Activated B cell treated with CpG ODN at 0.5 μM for 24 hours (primary cell): ENCODE measurements around the gene TLL2. TPM values are rescaled to one million over a fixed set of nuclear protein-coding genes. Genes with fewer than 3 reads are reported as not detected.

Experiments
- ATAC-seq: fragments of 200-7000 bp; cut with Tn5 transposase; one replicate; pipeline ENCODE4 v1.10.0; 2021; ENCODE audit warnings: low read depth, mild to moderate bottlenecking, moderate library complexity
- CTCF ChIA-PET: fragments of 350-600 bp; sonication (Branson Sonifier 250); formaldehyde crosslinking; loops from one replicate; lab custom pipeline; 2021; ENCODE audit warnings: antibody characterized with exemption; lab: Charles Lee
- POLR2A ChIA-PET: fragments of 350-600 bp; sonication (Branson Sonifier 250); formaldehyde crosslinking; loops from one replicate; lab custom pipeline; 2021; ENCODE audit warnings: antibody characterized with exemption; lab: Charles Lee
- DNase-seq: peaks from one replicate; pipeline ENCODE4 v3.0.0; 2022
- H3K27ac Mint-ChIP-seq: one replicate; pipeline ENCODE4 v1.8.0; 2020; ENCODE audit warnings: mixed read lengths
- H3K27me3 Mint-ChIP-seq: one replicate; pipeline ENCODE4 v1.8.0; 2021; ENCODE audit warnings: mixed read lengths
- H3K36me3 Mint-ChIP-seq: one replicate; pipeline ENCODE4 v1.8.0; 2021; ENCODE audit warnings: low read depth, mixed read lengths
- H3K4me1 Mint-ChIP-seq: one replicate; pipeline ENCODE4 v1.8.0; 2021; ENCODE audit warnings: mixed read lengths
- H3K4me3 Mint-ChIP-seq: one replicate; pipeline ENCODE4 v1.8.0; 2020; ENCODE audit warnings: mild to moderate bottlenecking, mixed read lengths
- H3K9me3 Mint-ChIP-seq: one replicate; pipeline ENCODE4 v1.8.0; 2020; ENCODE audit warnings: mixed read lengths
- CTCF ChIP-seq: fragments of 200-600 bp; IDR thresholded peaks from one replicate; pipeline ENCODE4 v1.8.0; 2022; ENCODE audit warnings: antibody characterized with exemption, mild to moderate bottlenecking
- intact Hi-C: fragments of 100-400 bp; cut with micrococcal nuclease; formaldehyde crosslinking; loops from one replicate; pipeline ENCODE4 v1.15.1; 2024
- total RNA-seq: library from RNA; stranded (reverse); gene quantifications from 2 replicates; pipeline ENCODE4 v1.2.3, GENCODE V29; 2022

TLL2 gene
- total RNA-seq, 1 donor from 2014 or later: 1.6 TPM

- ATAC-seq: no peak
- no peak for DNase-seq
- Mint-ChIP-seq H3K27me3 (peaks cover 29% of the 10 kb centered on the region), H3K9me3 (no peaks in the 10 kb centered on the region), H3K4me1 (no peaks in the 10 kb centered on the region), H3K4me3 (no peak overlapping the region), H3K36me3 (no peaks in the 10 kb centered on the region), H3K27ac (no peak overlapping the region)
- TF ChIP-seq CTCF: no peak
- ChIA-PET CTCF (interaction anchor here (1.2 kb wide), 1 partner anchor 13 kb away, joined by 3 read pairs; no protein-coding TSS in a partner anchor), POLR2A (no interaction called here)
- intact Hi-C loops: no loop called here
These were observed 106.1 kb downstream of the TLL2 start for GRCh38 chr10:96407560-96408069.

GRCh38 chr10:96406091-96406490 is 107.6 kb downstream of the TLL2 start:
- ChIA-PET CTCF (no interaction called here), POLR2A (no interaction called here)
- ATAC-seq (no peak), DNase-seq (no peak)
- H3K4me3 Mint-ChIP-seq: no peak overlapping the region
- peaks cover 25% of the 10 kb centered on the region for H3K27me3 Mint-ChIP-seq
- no peaks in the 10 kb centered on the region for H3K36me3 Mint-ChIP-seq
- TF ChIP-seq CTCF: no peak
- intact Hi-C loops: no loop called here
- no peaks in the 10 kb centered on the region for H3K4me1 Mint-ChIP-seq
- H3K27ac Mint-ChIP-seq: no peak overlapping the region
- no peaks in the 10 kb centered on the region for H3K9me3 Mint-ChIP-seq

- Mint-ChIP-seq H3K27ac (no peak overlapping the region), H3K4me3 (no peak overlapping the region), H3K9me3 (no peaks in the 10 kb centered on the region), H3K27me3 (peaks cover 25% of the 10 kb centered on the region), H3K36me3 (no peaks in the 10 kb centered on the region), H3K4me1 (no peaks in the 10 kb centered on the region)
- intact Hi-C loops: no loop called here
- TF ChIP-seq CTCF: no peak
- ChIA-PET CTCF (interaction anchor here (0.6 to 0.7 kb wide), 2 partner anchors 154 to 1297 kb away, joined by 3 read pairs; no protein-coding TSS in a partner anchor), POLR2A (no interaction called here)
- ATAC-seq (no peak), DNase-seq (no peak)
These were observed 111.1 kb downstream of the TLL2 start for GRCh38 chr10:96402417-96403305.

GRCh38 chr10:96401036-96401435 is 112.7 kb downstream of the TLL2 start:
- no peak overlapping the region for H3K27ac Mint-ChIP-seq
- no peak for DNase-seq
- no peak for TF ChIP-seq CTCF
- CTCF ChIA-PET: interaction anchor here (1.1 kb wide), 1 partner anchor 809 kb away, joined by 3 read pairs; no protein-coding TSS in a partner anchor
- intact Hi-C loops: no loop called here
- H3K27me3 Mint-ChIP-seq: peaks cover 26% of the 10 kb centered on the region
- H3K4me1 Mint-ChIP-seq: peaks cover 1% of the 10 kb centered on the region
- ATAC-seq: no peak
- POLR2A ChIA-PET: no interaction called here
- no peak overlapping the region for H3K4me3 Mint-ChIP-seq
- no peaks in the 10 kb centered on the region for H3K36me3 Mint-ChIP-seq
- no peaks in the 10 kb centered on the region for H3K9me3 Mint-ChIP-seq

- ChIA-PET CTCF (interaction anchor here (1.1 kb wide), 1 partner anchor 810 kb away, joined by 3 read pairs; no protein-coding TSS in a partner anchor), POLR2A (no interaction called here)
- Mint-ChIP-seq H3K27ac (no peak overlapping the region), H3K4me1 (peaks cover 5% of the 10 kb centered on the region), H3K36me3 (no peaks in the 10 kb centered on the region), H3K9me3 (no peaks in the 10 kb centered on the region), H3K4me3 (no peak overlapping the region), H3K27me3 (peaks cover 30% of the 10 kb centered on the region)
- no peak for TF ChIP-seq CTCF
- ATAC-seq: no peak
- DNase-seq: no peak
- intact Hi-C loops: no loop called here
These were observed 113.3 kb downstream of the TLL2 start for GRCh38 chr10:96400465-96400864.
